ENCODE data around the gene SLC6A19. TPM values are rescaled to one million over a fixed set of nuclear protein-coding genes. Genes with fewer than 3 reads are reported as not detected.

The SLC6A19 gene
- total RNA-seq, 1 experiment from 2014 or later: not detected

GRCh38 chr5:1247811-1248210 lies 46.4 kb downstream of the SLC6A19 start:
- DNase-seq (ENCODE audit: low spot score): no peak
- Histone ChIP-seq H3K27ac (ENCODE audit: low read depth, low read length, poor library complexity, severe bottlenecking) (no peak overlapping the region), H3K27me3 (replicated peaks; ENCODE audit: insufficient read depth, low read depth, low read length, poor library complexity) (peaks cover 61% of the 10 kb centered on the region), H3K4me3 (ENCODE audit: low read depth, low read length, poor library complexity, severe bottlenecking) (no peak overlapping the region), H3K9me3 (ENCODE audit: low read depth, low read length, poor library complexity, severe bottlenecking) (no peaks in the 10 kb centered on the region), H3K4me1 (ENCODE audit: insufficient read depth, low read length, poor library complexity, severe bottlenecking) (no peaks in the 10 kb centered on the region), H3K36me3 (ENCODE audit: insufficient read depth, low read length, poor library complexity, severe bottlenecking) (no peaks in the 10 kb centered on the region)
- no peak for TF ChIP-seq CTCF (conservative IDR thresholded peaks at IDR 0.05; ENCODE audit: low read depth, low read length)
- no peak for TF ChIP-seq EZH2 (IDR thresholded peaks at IDR 0.05; ENCODE audit: borderline replicate concordance, low read depth, low read length, poor library complexity, severe bottlenecking)
- ChIA-PET CTCF (no interaction called here), POLR2A (ENCODE audit: low non-redundant PET) (no interaction called here)
- intact Hi-C loops (cut with micrococcal nuclease; ENCODE audit: unreplicated experiment): no loop called here
- BruUV-seq (replicated peaks): no TSS peak

GRCh38 chr5:1249366-1250280 lies 48.2 kb downstream of the SLC6A19 start:
- H3K27ac ChIP-seq (ENCODE audit: low read depth, low read length, poor library complexity, severe bottlenecking): no peak overlapping the region
- BruUV-seq (replicated peaks): no TSS peak
- no peak for DNase-seq (ENCODE audit: low spot score)
- CTCF ChIA-PET: no interaction called here
- H3K4me3 ChIP-seq (ENCODE audit: low read depth, low read length, poor library complexity, severe bottlenecking): no peak overlapping the region
- TF ChIP-seq EZH2 (IDR thresholded peaks at IDR 0.05; ENCODE audit: borderline replicate concordance, low read depth, low read length, poor library complexity, severe bottlenecking) (no peak), CTCF (conservative IDR thresholded peaks at IDR 0.05; ENCODE audit: low read depth, low read length) (no peak)
- no peaks in the 10 kb centered on the region for H3K4me1 ChIP-seq (ENCODE audit: insufficient read depth, low read length, poor library complexity, severe bottlenecking)
- POLR2A ChIA-PET (ENCODE audit: low non-redundant PET): no interaction called here
- no peaks in the 10 kb centered on the region for H3K36me3 ChIP-seq (ENCODE audit: insufficient read depth, low read length, poor library complexity, severe bottlenecking)
- peaks cover 45% of the 10 kb centered on the region for H3K27me3 ChIP-seq (replicated peaks; ENCODE audit: insufficient read depth, low read depth, low read length, poor library complexity)
- H3K9me3 ChIP-seq (ENCODE audit: low read depth, low read length, poor library complexity, severe bottlenecking): no peaks in the 10 kb centered on the region
- intact Hi-C loops (cut with micrococcal nuclease; ENCODE audit: unreplicated experiment): no loop called here

GRCh38 chr5:1251678-1252580 lies 50.5 kb downstream of the SLC6A19 start:
- H3K27ac ChIP-seq (ENCODE audit: low read depth, low read length, poor library complexity, severe bottlenecking): no peak overlapping the region
- H3K4me3 ChIP-seq (ENCODE audit: low read depth, low read length, poor library complexity, severe bottlenecking): no peak overlapping the region
- POLR2A ChIA-PET (ENCODE audit: low non-redundant PET): no interaction called here
- intact Hi-C loops (cut with micrococcal nuclease; ENCODE audit: unreplicated experiment): no loop called here
- no peaks in the 10 kb centered on the region for H3K9me3 ChIP-seq (ENCODE audit: low read depth, low read length, poor library complexity, severe bottlenecking)
- DNase-seq (ENCODE audit: low spot score): no peak
- H3K27me3 ChIP-seq (replicated peaks; ENCODE audit: insufficient read depth, low read depth, low read length, poor library complexity): peaks cover 22% of the 10 kb centered on the region
- no peaks in the 10 kb centered on the region for H3K36me3 ChIP-seq (ENCODE audit: insufficient read depth, low read length, poor library complexity, severe bottlenecking)
- H3K4me1 ChIP-seq (ENCODE audit: insufficient read depth, low read length, poor library complexity, severe bottlenecking): no peaks in the 10 kb centered on the region
- TF ChIP-seq EZH2 (IDR thresholded peaks at IDR 0.05; ENCODE audit: borderline replicate concordance, low read depth, low read length, poor library complexity, severe bottlenecking): no peak
- no TSS peak for BruUV-seq (replicated peaks)
- CTCF ChIA-PET: no interaction called here

Data from A673 (cell line).